GM12874 (cell line): ENCODE data around the gene GH2.
A peak's percentile ranks its signal among the peaks of the same experiment; 100 is the strongest.

Experiments used
- CTCF ChIP-seq: IDR thresholded peaks from 2 replicates; pipeline ENCODE4 v1.5.1; 2011; ENCODE audit warnings: low read depth, mild to moderate bottlenecking, control low read depth, low read length, moderate library complexity; ENCODE audit not compliant: insufficient read depth

GH2 gene

DNA sequence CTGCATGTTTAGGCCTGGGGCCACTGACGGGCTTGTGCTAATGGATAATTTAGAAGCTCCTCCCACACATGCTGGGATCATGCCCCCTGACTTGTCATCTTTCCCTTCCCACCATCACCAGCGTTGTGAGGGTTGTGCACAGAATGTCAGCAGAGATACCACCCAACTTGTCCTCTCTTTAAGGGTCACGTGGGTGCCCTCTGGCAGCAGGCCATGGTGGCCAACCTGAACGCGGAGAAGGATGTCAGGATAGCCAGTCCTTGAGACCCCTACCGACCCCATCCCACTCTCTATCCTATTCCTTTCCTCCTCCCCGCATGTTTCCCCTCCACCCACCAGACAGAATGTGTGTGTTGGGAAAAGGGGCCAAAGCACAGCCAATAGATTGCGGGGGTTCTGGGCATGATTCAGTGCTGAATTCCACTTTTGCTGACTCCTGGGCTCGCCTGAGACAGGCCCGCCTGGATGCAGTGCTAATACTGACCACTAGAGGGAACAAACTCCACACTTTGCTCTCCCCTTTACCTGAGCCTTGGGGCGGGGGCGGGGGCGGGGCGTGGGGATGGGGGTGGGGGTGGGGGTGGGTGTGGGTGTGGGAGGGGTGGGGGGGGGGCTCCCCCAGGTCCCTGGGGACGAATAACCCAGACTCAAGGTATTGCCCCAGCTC is at the start of gene GH2:
TSS of gene GH2 (minus strand) at position 10 of the 667 bp plus-strand sequence. CDS start 143 bp downstream, outside the sequence.
- TF ChIP-seq CTCF, result peak; percentile 81

GRCh38 chr17:63930951-63931575 is 49.3 kb upstream of the GH2 start:
- TF ChIP-seq CTCF, result no peak

DNA sequence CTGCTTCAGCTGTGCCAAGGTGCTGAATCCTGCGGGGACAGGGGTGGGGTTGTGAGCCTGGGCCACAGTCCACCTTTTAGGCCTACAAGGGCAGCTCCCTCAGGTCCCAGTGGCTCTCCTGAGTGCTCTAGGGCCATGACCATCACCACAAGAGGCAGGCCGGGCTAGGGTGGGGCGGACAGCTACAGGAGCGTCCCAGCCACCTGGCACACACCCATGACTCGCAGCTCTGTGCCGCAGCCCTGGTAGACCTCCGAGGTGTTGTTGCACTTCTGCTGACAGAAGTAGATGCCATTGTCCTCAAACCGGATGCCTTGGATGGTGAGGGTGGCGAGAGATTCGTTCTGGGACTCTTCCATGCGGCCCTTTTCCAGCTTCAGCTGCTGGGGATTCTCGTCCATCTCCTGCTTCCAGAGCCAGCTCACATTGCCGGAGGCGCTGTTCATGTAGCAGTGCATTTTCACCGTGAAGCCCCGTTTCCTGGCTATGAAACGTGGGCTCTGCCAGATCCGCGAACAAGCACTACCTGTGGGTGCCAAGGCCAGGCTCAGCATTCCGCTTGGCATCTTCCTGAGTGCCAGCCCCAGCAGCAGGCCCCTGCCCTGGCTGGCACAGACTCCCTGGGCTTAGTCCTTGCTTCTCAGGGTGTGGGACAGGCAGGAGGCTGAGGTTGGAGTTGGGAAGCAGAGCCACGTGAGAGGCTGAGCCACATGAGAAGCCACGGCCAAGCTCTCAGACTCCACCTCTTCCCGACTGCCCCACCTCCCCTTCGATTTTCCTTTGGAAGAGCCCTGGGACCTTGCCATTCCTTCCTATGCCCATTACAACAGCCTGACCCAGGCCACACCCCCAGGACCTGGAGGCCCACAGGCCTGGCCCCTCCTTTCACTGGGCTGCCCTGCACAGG is 48.4 kb upstream of the GH2 start:
- TF ChIP-seq CTCF, result no peak

- no peak for TF ChIP-seq CTCF
These were observed 47.4 kb upstream of the GH2 start for GRCh38 chr17:63928966-63929695.

DNA sequence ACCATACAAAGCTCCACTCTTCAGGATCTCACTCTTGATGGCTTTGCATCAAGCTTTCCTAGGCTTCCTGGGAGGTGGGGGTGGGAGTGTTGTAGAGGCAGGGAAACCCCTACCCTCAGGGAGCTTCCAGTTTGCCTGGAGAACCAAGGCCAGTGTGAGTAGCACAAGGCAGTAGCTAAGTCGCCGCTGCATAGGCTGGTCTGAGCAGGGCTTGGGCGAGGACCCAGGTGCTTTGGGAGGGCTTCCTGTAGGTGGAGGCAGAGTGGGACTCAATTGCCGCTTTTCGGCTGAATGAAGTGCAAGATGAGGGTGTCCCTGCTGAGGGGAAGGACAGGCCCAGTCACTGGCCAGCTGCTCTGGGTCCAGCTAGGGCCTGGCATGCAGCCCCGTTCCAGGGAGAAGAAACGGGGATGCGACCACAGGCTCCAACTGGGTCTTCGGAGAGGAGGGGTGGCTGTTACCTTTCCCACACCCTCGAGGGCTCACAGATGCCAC is 46.5 kb upstream of the GH2 start:
- TF ChIP-seq CTCF, result no peak

- no peak for TF ChIP-seq CTCF
These were observed 45.9 kb upstream of the GH2 start for GRCh38 chr17:63927464-63928171.
